ENCODE results near the gene PTPRR.

Gene PTPRR

DNA sequence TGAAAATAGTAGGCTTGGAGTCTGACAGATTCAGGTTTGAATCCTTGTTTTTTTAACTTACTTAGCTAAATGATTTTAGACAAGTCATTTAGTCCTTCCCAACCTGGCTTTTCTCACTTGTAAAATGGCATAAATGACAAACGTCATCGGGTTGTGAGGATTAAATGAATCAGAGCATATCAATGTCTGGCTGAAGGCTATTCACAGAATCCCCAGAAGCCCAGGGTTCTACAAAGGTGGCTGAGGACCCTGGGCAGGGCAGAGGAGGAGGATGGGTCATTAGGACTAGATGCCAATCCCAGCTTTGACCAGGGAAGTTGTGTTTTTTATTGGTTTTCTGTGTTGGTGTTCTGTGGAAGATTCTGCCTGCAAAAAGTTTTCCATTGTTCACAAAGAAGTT lies 275.7 kb downstream of the PTPRR start:
- TF ChIP-seq, protein P1, sequence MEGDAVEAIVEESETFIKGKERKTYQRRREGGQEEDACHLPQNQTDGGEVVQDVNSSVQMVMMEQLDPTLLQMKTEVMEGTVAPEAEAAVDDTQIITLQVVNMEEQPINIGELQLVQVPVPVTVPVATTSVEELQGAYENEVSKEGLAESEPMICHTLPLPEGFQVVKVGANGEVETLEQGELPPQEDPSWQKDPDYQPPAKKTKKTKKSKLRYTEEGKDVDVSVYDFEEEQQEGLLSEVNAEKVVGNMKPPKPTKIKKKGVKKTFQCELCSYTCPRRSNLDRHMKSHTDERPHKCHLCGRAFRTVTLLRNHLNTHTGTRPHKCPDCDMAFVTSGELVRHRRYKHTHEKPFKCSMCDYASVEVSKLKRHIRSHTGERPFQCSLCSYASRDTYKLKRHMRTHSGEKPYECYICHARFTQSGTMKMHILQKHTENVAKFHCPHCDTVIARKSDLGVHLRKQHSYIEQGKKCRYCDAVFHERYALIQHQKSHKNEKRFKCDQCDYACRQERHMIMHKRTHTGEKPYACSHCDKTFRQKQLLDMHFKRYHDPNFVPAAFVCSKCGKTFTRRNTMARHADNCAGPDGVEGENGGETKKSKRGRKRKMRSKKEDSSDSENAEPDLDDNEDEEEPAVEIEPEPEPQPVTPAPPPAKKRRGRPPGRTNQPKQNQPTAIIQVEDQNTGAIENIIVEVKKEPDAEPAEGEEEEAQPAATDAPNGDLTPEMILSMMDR (IDR thresholded peaks at IDR 0.05; ENCODE audit: low read depth, low read length, missing control alignments) = no peak
- no peak overlapping the region for H3K4me3 ChIP-seq (ENCODE audit: low read depth, low read length)
- in situ Hi-C loops (cut with HindIII; ENCODE audit: low sequenced_read_pairs) = no loop called here
- no peak for DNase-seq (ENCODE audit: low read depth)

- in situ Hi-C loops (cut with HindIII; ENCODE audit: low sequenced_read_pairs) = no loop called here
- no peak for DNase-seq (ENCODE audit: low read depth)
- no peak overlapping the region for H3K4me3 ChIP-seq (ENCODE audit: low read depth, low read length)
- TF ChIP-seq, protein P1 (IDR thresholded peaks at IDR 0.05; ENCODE audit: low read depth, low read length, missing control alignments) = no peak
These were observed 276.6 kb downstream of the PTPRR start for GRCh38 chr12:70643939-70644338.

DNA sequence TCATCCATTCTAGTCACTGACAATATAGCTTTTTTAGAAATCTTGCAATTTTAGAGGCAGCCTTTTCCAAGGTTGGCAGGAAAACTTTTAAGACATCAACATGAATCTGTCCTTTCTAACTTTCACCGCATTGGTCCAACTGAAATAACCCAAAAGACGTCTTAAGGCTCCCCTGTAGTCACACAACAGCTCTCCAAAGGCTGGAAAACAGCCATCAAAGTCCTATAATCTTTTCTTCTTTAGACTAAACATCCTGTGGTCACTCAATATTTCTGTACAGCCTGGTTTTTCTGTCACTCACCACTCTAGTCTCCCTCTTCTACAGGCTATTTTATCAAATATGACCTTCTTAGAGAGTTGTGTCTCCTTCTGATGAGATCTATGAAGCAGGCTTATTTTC lies 278.8 kb downstream of the PTPRR start:
- in situ Hi-C loops (cut with HindIII; ENCODE audit: low sequenced_read_pairs) = no loop called here
- H3K4me3 ChIP-seq (ENCODE audit: low read depth, low read length) = no peak overlapping the region
- DNase-seq (ENCODE audit: low read depth) = no peak
- TF ChIP-seq, protein P1 (IDR thresholded peaks at IDR 0.05; ENCODE audit: low read depth, low read length, missing control alignments) = no peak

- H3K4me3 ChIP-seq (ENCODE audit: low read depth, low read length) = no peak overlapping the region
- TF ChIP-seq, protein P1 (IDR thresholded peaks at IDR 0.05; ENCODE audit: low read depth, low read length, missing control alignments) = no peak
- in situ Hi-C loops (cut with HindIII; ENCODE audit: low sequenced_read_pairs) = no loop called here
- no peak for DNase-seq (ENCODE audit: low read depth)
These were observed 279.6 kb downstream of the PTPRR start for GRCh38 chr12:70640901-70641300.

DNA sequence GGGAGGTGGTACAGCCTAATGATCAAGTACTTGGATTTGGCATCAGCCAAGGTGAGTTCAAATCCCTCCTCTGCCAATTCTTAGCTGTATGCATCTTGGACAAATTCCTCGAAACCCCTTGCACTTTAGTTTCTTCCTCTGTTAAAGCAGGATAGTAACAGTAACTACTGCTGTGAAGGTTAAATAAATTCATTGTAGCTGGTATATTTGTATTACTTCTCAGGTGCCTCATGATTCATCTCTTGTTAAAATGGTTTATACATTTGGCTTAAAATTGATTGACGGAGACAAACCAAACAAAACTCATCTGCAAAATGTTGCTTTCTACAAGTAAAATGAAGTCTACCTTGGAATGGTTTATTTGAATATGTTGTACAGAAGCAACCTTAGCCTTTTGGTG lies 281.0 kb downstream of the PTPRR start:
- TF ChIP-seq, protein P1 (IDR thresholded peaks at IDR 0.05; ENCODE audit: low read depth, low read length, missing control alignments) = no peak
- H3K4me3 ChIP-seq (ENCODE audit: low read depth, low read length) = no peak overlapping the region
- DNase-seq (ENCODE audit: low read depth) = no peak
- in situ Hi-C loops (cut with HindIII; ENCODE audit: low sequenced_read_pairs) = no loop called here

DNA sequence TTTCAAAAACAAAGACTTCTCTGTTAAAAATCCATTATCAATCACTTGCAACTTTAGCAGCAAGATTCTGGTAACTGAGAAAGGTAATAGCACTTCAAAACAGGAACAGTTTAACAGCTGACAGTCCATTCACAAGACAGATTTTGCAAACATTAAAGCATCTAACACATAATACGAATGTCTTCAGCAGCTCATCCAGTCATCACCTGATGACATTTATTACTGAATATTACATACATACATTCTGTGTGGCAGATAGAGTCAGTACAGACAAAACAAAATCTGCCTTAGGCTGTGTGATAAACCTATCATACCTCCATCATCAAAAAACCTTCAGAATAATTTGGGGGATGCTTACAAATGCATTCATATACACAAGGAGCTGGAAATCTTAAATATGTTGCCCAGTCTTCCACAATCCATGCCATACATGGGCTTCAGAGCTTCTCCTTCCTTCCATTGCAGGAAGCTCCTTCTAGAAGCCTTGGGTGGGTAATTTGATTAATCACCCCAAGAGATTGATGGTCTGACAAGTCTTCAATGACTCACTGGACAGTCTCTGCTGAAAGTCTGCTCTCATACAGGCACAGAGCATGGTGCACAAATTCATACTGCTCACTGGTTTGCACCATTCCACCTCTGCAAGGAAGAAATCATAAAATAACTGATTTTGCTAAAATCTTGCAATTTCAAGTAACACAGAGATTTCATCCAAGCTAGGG lies 281.7 kb downstream of the PTPRR start:
- TF ChIP-seq, protein P1 (IDR thresholded peaks at IDR 0.05; ENCODE audit: low read depth, low read length, missing control alignments) = no peak
- in situ Hi-C loops (cut with HindIII; ENCODE audit: low sequenced_read_pairs) = no loop called here
- no peak for DNase-seq (ENCODE audit: low read depth)
- H3K4me3 ChIP-seq (ENCODE audit: low read depth, low read length) = no peak overlapping the region
